ENCODE measurements around the gene SERTAD2.

The SERTAD2 gene

GRCh38 chr2:64627860-64628841 is 25.6 kb downstream of the SERTAD2 start:
- DNase-seq (ENCODE audit: low spot score), result no peak

GRCh38 chr2:64626963-64627760 is 26.6 kb downstream of the SERTAD2 start:
- DNase-seq (ENCODE audit: low spot score), result no peak

GRCh38 chr2:64626146-64626809 is 27.4 kb downstream of the SERTAD2 start:
- no peak for DNase-seq (ENCODE audit: low spot score)

DNA sequence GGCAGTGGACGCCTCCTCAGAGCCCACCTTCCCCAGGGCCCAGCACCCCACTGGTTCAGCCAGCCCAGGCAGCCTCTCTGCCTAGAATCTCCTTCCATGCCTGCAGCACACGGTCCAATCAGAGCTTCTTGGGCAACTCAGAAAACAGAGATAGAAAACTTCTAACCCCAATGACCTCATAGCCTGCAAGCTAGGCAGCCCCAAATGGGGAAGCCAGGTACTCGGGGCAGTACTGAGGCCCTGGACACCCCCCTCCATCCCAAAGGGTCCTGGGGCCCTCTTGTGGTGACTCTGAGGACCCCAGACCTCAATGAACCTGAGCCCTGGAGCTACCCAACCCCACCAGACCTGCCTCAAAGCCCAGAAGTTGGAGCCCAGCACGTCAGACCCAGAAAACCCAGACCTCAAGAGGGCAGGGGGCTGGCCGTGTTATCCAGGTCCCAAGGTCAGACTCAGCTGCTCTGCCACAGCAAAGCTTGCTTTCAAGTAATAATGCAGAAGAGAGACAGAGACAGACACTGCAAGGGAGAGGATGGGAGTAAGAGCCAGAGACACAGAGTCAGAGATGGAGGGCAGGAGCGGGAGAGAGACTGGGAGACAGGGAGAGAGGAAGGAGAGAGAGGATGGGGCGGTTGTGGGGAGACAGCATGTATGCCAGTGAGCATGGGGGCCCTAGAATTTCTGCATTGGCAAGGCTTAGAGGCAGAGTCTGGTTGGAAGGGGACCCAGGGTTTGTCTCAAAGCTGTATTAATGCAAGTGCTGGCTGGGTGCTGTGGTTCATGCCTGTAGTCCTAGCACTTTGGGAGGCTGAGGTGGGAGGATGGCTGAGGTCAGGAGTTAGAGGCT is 28.2 kb downstream of the SERTAD2 start:
- no peak for DNase-seq (ENCODE audit: low spot score)

- no peak for DNase-seq (ENCODE audit: low spot score)
Observed at GRCh38 chr2:64624862-64625261, 28.9 kb downstream of the SERTAD2 start.

- DNase-seq (ENCODE audit: low spot score), result no peak
Observed at GRCh38 chr2:64624108-64624610, 29.6 kb downstream of the SERTAD2 start.

DNA sequence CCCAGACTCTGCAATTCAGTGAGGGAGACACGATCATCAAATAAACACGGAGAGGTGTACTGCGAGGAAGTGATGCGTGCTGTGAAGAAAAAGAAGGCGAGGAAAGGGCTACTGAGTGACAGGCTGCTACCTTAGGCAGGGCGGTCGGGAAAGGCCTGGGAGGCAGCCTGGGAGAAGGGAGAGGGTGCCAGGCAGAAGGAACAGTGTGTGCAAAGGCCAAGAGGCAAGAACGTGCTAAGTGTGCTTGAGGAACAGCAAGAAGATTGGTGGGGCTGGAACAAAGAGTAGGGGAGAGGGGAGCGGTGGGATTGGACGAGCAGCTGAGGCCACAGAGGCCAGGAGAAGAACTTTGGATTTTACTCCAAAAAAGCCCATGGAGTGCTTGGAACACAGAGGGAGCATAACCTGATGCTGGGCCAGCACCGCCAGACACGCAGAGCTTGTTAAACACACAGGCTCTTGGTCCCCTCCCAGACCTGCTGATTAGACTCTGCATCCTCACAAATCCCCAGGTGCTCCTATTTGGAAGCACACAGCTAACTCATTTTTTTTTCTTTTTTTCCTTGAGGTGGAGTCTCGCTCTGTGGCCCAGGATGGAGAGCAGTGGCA is 30.4 kb downstream of the SERTAD2 start:
- no peak for DNase-seq (ENCODE audit: low spot score)

DNA sequence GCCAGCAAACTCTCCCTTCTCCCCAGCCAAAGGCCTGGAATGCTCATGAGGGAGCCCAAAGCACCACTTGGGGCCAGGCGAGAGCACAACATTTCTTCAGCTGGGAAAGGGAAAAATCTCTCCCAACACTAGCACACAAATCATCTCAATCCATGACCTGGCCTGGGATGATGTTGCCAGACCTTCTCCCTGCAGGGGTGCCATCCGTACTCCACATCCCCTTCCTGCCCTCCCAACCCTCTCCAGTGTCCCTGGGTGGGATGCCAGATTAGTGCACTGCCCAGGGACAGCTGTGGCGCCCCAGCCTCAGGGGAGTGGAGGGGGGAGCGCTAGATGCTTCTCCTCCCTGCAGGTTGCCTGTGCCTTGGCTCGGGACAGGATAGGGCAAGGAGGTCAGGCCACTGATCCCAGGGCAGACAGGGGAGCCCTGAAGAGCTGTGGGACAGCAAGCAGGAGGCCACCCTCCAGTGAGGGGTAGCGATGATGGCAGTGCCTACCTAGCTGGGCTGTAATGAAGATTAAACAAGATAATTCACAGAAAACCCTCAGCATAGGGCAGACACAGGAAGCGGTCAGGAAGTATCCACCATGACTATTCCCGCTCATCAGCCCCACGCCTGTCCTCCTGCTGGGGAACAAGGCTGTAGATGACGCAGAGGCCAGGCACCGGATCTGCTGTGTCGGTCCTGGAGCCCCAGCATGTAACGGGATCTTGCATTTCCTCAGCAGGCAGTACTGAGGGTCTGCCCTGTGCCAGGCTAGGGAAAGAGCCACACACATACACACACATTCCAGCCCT is 31.1 kb downstream of the SERTAD2 start:
- DNase-seq (ENCODE audit: low spot score), result no peak

DNA sequence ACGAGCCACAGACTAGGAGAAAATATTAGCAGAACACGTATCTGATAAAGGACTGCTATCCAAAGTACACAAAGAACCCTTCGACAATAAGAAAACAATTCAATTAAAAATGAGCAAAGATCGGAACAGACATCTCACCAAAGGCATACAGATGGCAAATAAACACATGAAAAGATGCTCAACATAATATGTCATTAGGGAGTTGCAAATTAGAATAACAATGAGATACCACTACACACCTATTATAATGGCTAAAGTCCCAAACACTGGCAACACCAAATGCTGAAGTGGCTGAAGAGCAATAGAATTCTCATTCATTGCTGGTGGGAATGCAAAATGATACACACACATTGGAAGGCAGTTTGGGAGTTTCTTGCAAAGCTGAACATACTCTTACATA is 33.1 kb downstream of the SERTAD2 start:
- DNase-seq (ENCODE audit: low spot score), result no peak

GRCh38 chr2:64617631-64618151 is 36.0 kb downstream of the SERTAD2 start:
- DNase-seq (ENCODE audit: low spot score), result no peak

GRCh38 chr2:64615844-64616536 is 37.7 kb downstream of the SERTAD2 start:
- DNase-seq (ENCODE audit: low spot score), result no peak

- no peak for DNase-seq (ENCODE audit: low spot score)
Observed at GRCh38 chr2:64615192-64615763, 38.4 kb downstream of the SERTAD2 start.

DNA sequence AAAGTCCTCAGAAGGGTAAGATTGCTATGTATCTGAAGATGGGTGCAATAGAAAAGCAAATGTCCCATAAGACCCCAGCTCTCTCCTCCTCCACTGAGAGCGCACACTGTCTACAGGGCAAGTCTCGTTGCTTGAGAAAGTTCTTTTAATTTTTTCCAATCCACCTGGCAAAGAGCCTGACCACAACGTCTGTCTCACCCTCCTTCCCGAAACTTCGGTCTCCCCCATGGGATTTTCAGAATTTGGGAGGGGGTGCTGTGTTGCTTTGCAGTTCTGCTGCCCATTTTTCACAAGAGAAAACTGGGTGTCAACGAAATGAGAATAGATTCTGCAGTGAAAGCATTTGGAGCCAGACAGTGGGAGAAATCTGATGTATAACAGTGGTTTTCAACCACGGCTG is 40.4 kb downstream of the SERTAD2 start:
- no peak for DNase-seq (ENCODE audit: low spot score)

GRCh38 chr2:64612575-64613195 is 41.0 kb downstream of the SERTAD2 start:
- no peak for DNase-seq (ENCODE audit: low spot score)

- no peak for DNase-seq (ENCODE audit: low spot score)
Observed at GRCh38 chr2:64610316-64610855, 43.3 kb downstream of the SERTAD2 start.

GRCh38 chr2:64609942-64610281 is 43.8 kb downstream of the SERTAD2 start:
- DNase-seq (ENCODE audit: low spot score), result no peak

DNA sequence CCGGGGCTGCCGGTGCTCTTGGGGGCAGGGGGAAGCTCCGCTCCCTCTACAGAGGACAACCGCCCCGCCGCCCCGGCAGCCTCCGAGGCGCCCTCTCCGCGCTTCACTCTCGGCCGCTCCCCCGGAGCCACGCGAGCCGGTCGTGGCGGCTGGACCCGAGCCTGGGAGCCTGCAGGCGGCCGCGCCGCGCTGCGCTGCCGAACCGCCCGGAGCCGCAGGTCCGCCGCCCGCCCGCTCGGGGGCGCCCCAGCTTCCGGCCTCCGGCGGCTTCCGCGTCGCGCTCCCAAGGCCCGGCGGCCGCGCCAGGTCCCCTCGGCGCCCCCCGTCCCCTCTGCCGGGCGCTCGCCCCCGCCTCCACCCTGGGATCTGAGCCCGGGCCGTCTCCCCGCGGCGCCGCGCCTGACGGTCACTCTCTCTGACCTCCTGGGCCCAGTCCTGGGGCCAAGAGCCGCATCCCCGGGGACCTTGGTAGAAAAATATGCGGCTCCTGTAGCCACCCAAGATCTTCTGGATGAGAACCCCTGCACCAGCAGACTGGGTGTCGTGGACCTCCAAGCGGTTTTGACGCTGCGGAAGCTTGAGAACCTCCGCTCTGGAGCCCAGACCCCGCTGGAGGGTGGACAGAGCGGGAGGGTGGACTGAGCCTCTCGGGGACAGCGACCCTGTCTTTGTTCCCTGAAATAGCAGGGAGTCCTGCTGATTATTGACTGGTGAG is 44.3 kb downstream of the SERTAD2 start:
- DNase-seq (ENCODE audit: low spot score), result no peak

DNA sequence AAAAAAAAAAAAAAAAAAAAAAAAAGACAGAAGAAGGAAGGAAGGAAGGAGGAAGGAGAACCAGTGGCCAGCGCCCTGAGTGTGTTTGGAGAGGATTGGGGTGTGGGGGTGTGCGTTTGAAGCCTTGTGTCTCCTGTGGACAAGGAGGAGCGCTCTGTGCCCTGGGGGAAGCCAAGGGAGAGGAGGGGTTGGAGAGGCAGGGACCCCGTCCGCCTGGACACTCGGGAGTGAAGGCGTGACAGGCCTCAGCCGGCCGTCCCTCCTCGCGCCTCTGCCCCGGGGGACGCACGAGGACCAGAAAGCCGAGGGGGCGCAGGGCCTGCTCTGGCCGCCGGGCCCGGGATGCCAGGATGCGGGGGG is 44.9 kb downstream of the SERTAD2 start:
- no peak for DNase-seq (ENCODE audit: low spot score)

All from RKO (cell line).